Hepatocyte (in vitro differentiated cells): ENCODE data around the gene FRRS1. TPM values are rescaled to one million over a fixed set of nuclear protein-coding genes. Genes with fewer than 3 reads are reported as not detected.

ENCODE experiments used
- DNase-seq: peaks from one replicate; pipeline ENCODE4 v3.0.0-alpha.2; 2016; ENCODE audit warnings: low spot score
- H2AFZ ChIP-seq: fragments of 200-600 bp; sonication (generic); 2 replicates; pipeline ENCODE4 v1.6.0; 2016; ENCODE audit warnings: antibody characterized with exemption, mild to moderate bottlenecking
- H3K27ac ChIP-seq: fragments of 200-600 bp; sonication (generic); 2 replicates; pipeline ENCODE4 v1.5.1; 2016; ENCODE audit warnings: mild to moderate bottlenecking
- H3K27me3 ChIP-seq: fragments of 200-600 bp; sonication (generic); 2 replicates; pipeline ENCODE4 v1.6.1; 2016
- H3K36me3 ChIP-seq: fragments of 200-600 bp; sonication (generic); replicated peaks from 2 replicates; pipeline ENCODE4 v1.5.1; 2016; ENCODE audit warnings: low read depth; ENCODE audit not compliant: insufficient read depth
- H3K4me1 ChIP-seq: fragments of 200-600 bp; sonication (generic); 2 replicates; pipeline ENCODE4 v1.5.1; 2016; ENCODE audit warnings: mild to moderate bottlenecking, moderate library complexity; ENCODE audit not compliant: insufficient read depth
- H3K4me2 ChIP-seq: fragments of 200-600 bp; sonication (generic); 2 replicates; pipeline ENCODE4 v1.6.0; 2016
- H3K4me3 ChIP-seq: fragments of 200-600 bp; sonication (generic); 2 replicates; pipeline ENCODE4 v1.5.1; 2016; ENCODE audit warnings: mild to moderate bottlenecking
- H3K79me2 ChIP-seq: fragments of 200-600 bp; sonication (generic); 2 replicates; pipeline ENCODE4 v1.6.0; 2017; ENCODE audit warnings: mild to moderate bottlenecking
- H3K9me2 ChIP-seq: fragments of 200-600 bp; sonication (generic); replicated peaks from 2 replicates; pipeline ENCODE4 v1.6.0; 2017; ENCODE audit warnings: mild to moderate bottlenecking; ENCODE audit not compliant: insufficient read depth
- H3K9me3 ChIP-seq: fragments of 200-600 bp; sonication (generic); 2 replicates; pipeline ENCODE4 v1.5.1; 2016; ENCODE audit warnings: low read depth, mild to moderate bottlenecking
- H4K20me1 ChIP-seq: fragments of 200-600 bp; sonication (generic); 2 replicates; pipeline ENCODE4 v1.6.0; 2016; ENCODE audit warnings: mild to moderate bottlenecking; ENCODE audit not compliant: insufficient read depth, poor library complexity, severe bottlenecking
- CTCF ChIP-seq: fragments of 200-600 bp; sonication (generic); IDR thresholded peaks from 2 replicates; pipeline ENCODE4 v1.5.1; 2016; ENCODE audit warnings: antibody characterized with exemption, mild to moderate bottlenecking; ENCODE audit not compliant: poor library complexity
- EZH2 ChIP-seq: fragments of 200-600 bp; sonication (generic); IDR thresholded peaks from 2 replicates; pipeline ENCODE4 v1.6.1; 2016; ENCODE audit warnings: antibody characterized with exemption, mild to moderate bottlenecking, borderline replicate concordance
- EZH2phosphoT487 ChIP-seq: fragments of 200-600 bp; sonication (generic); IDR thresholded peaks from one replicate; pipeline ENCODE4 v1.6.1; 2018; ENCODE audit warnings: antibody characterized with exemption, mild to moderate bottlenecking, low read depth, moderate library complexity; ENCODE audit not compliant: unreplicated experiment, severe bottlenecking
- WGBS: methylation state at CpG from one replicate; pipeline ENCODE4 v1.1.6; 2016; ENCODE audit warnings: low lambda C conversion rate; ENCODE audit errors: missing lambda C conversion rate; 5-methylcytosine and 5-hydroxymethylcytosine counted together
- polyA plus RNA-seq: library from polyadenylated mRNA; unstranded; fragments of >200 nt; fragmentation: Nextera tagmentation; extraction: Ambion mirVana; gene quantifications from 2 replicates; pipeline ENCODE4 v1.2.1, GENCODE V29; 2016
- total RNA-seq: library from RNA; depleted of rRNA; stranded (reverse); fragments of >200 nt; gene quantifications from 2 replicates; pipeline ENCODE4 v1.2.3, GENCODE V29; 2014

Gene FRRS1
- total and polyA plus RNA-seq, 2 experiments from 2014 or later: 1.5 to 26.8 TPM

- TF ChIP-seq EZH2 (no peak), CTCF (no peak), EZH2phosphoT487 (no peak)
- H3K9me2 ChIP-seq: no peaks in the 10 kb centered on the region
- no peaks in the 10 kb centered on the region for H4K20me1 ChIP-seq
- no peaks in the 10 kb centered on the region for H3K79me2 ChIP-seq
- no peaks in the 10 kb centered on the region for H3K4me1 ChIP-seq
- H3K27ac ChIP-seq: no peak overlapping the region
- H3K27me3 ChIP-seq: no peaks in the 10 kb centered on the region
- no peak overlapping the region for H3K4me3 ChIP-seq
- H3K9me3 ChIP-seq: no peaks in the 10 kb centered on the region
- no peak overlapping the region for H2AFZ ChIP-seq
- DNase-seq: no peak
- H3K36me3 ChIP-seq: no peaks in the 10 kb centered on the region
- 72% methylated on average over 2 of the region's 2 CpGs for WGBS
- no peak overlapping the region for H3K4me2 ChIP-seq
Measured at GRCh38 chr1:99786751-99787501, 20.5 kb upstream of the FRRS1 start.

GRCh38 chr1:99784809-99785255 is 18.4 kb upstream of the FRRS1 start:
- TF ChIP-seq EZH2 (no peak), CTCF (no peak), EZH2phosphoT487 (no peak)
- 59% methylated on average over 2 of the region's 2 CpGs for WGBS
- Histone ChIP-seq H3K4me2 (no peak overlapping the region), H3K79me2 (no peaks in the 10 kb centered on the region), H3K27ac (no peak overlapping the region), H4K20me1 (no peaks in the 10 kb centered on the region), H3K9me3 (no peaks in the 10 kb centered on the region), H3K4me1 (no peaks in the 10 kb centered on the region), H3K36me3 (no peaks in the 10 kb centered on the region), H3K4me3 (no peak overlapping the region), H2AFZ (no peak overlapping the region), H3K9me2 (no peaks in the 10 kb centered on the region), H3K27me3 (no peaks in the 10 kb centered on the region)
- DNase-seq: no peak

- TF ChIP-seq EZH2: no peak
- TF ChIP-seq CTCF: no peak
- no peak for TF ChIP-seq EZH2phosphoT487
- Histone ChIP-seq H3K9me3 (no peaks in the 10 kb centered on the region), H3K4me3 (no peak overlapping the region), H3K27me3 (no peaks in the 10 kb centered on the region), H2AFZ (no peak overlapping the region), H3K9me2 (no peaks in the 10 kb centered on the region), H3K79me2 (no peaks in the 10 kb centered on the region), H4K20me1 (no peaks in the 10 kb centered on the region), H3K36me3 (no peaks in the 10 kb centered on the region), H3K27ac (no peak overlapping the region), H3K4me1 (no peaks in the 10 kb centered on the region), H3K4me2 (no peak overlapping the region)
- 29% methylated on average over 1 of the region's 1 CpG for WGBS
- no peak for DNase-seq
Measured at GRCh38 chr1:99784143-99784542, 17.7 kb upstream of the FRRS1 start.
